ENCODE measurements around the gene MUSTN1.

MUSTN1 gene

GRCh38 chr3:52834871-52835501 is at the start of gene MUSTN1:
Gene MUSTN1 (minus strand): TSS chr3:52835019. CDS start chr3:52834948, 71 bp downstream.
- no peak for DNase-seq

GRCh38 chr3:52882377-52882776 is 47.6 kb upstream of the MUSTN1 start:
- no peak for DNase-seq

GRCh38 chr3:52881871-52882270 is 47.1 kb upstream of the MUSTN1 start:
- DNase-seq, result no peak

- DNase-seq, result no peak
Measured at GRCh38 chr3:52880474-52880873, 45.7 kb upstream of the MUSTN1 start.

GRCh38 chr3:52880047-52880446 is 45.2 kb upstream of the MUSTN1 start:
- no peak for DNase-seq

GRCh38 chr3:52879581-52879980 is 44.8 kb upstream of the MUSTN1 start:
- DNase-seq, result no peak

GRCh38 chr3:52879090-52879489 is 44.3 kb upstream of the MUSTN1 start:
- DNase-seq, result no peak

GRCh38 chr3:52877085-52877484 is 42.3 kb upstream of the MUSTN1 start:
- DNase-seq, result no peak

GRCh38 chr3:52874864-52875587 is 40.2 kb upstream of the MUSTN1 start:
- DNase-seq, result no peak

- DNase-seq, result no peak
Measured at GRCh38 chr3:52874160-52874701, 39.4 kb upstream of the MUSTN1 start.

- DNase-seq, result no peak
Measured at GRCh38 chr3:52873433-52874159, 38.8 kb upstream of the MUSTN1 start.

GRCh38 chr3:52872245-52872644 is 37.4 kb upstream of the MUSTN1 start:
- DNase-seq, result no peak

GRCh38 chr3:52871761-52872160 is 36.9 kb upstream of the MUSTN1 start:
- DNase-seq, result no peak

- DNase-seq, result no peak
Measured at GRCh38 chr3:52870471-52870870, 35.7 kb upstream of the MUSTN1 start.

GRCh38 chr3:52866427-52866826 is 31.6 kb upstream of the MUSTN1 start:
- DNase-seq, result peak; percentile 78

GRCh38 chr3:52865994-52866393 is 31.2 kb upstream of the MUSTN1 start:
- no peak for DNase-seq

GRCh38 chr3:52860424-52860768 is 25.6 kb upstream of the MUSTN1 start:
- no peak for DNase-seq

- DNase-seq, result no peak
Measured at GRCh38 chr3:52859686-52860423, 25.0 kb upstream of the MUSTN1 start.

- DNase-seq, result no peak
Measured at GRCh38 chr3:52857864-52858263, 23.0 kb upstream of the MUSTN1 start.

GRCh38 chr3:52857133-52857532 is 22.3 kb upstream of the MUSTN1 start:
- DNase-seq, result no peak

GRCh38 chr3:52856666-52857065 is 21.8 kb upstream of the MUSTN1 start:
- no peak for DNase-seq

GRCh38 chr3:52854013-52854412 is 19.2 kb upstream of the MUSTN1 start:
- DNase-seq, result no peak

GRCh38 chr3:52852419-52852818 is 17.6 kb upstream of the MUSTN1 start:
- no peak for DNase-seq

Data from NCI-H69 (cell line).